Forelimb muscle (tissue), 1 donor: ENCODE results near the gene TSHZ3. TPM values are rescaled to one million over a fixed set of nuclear protein-coding genes. Genes with fewer than 3 reads are reported as not detected.
A peak's percentile ranks its signal among the peaks of the same experiment; 100 is the strongest.

Experiments
- DNase-seq: peaks from one replicate; pipeline ENCODE4 v3.0.0-alpha.2; 2013; ENCODE audit warnings: low read depth
- polyA plus RNA-seq: library from polyadenylated mRNA; unstranded; fragments of 120-200 nt; gene quantifications from one replicate; pipeline ENCODE4 v1.2.1, GENCODE V29; 2013; ENCODE audit not compliant: insufficient read length

Gene TSHZ3
- polyA plus RNA-seq, 1 donor, result 15.2 TPM

GRCh38 chr19:31286491-31286890 lies 62.7 kb downstream of the TSHZ3 start:
- DNase-seq, result no peak

GRCh38 chr19:31285744-31286143 lies 63.5 kb downstream of the TSHZ3 start:
- peak; percentile 22 for DNase-seq

GRCh38 chr19:31284621-31285020 lies 64.6 kb downstream of the TSHZ3 start:
- DNase-seq, result no peak

- DNase-seq, result no peak
Observed at GRCh38 chr19:31283701-31284100, 65.5 kb downstream of the TSHZ3 start.

GRCh38 chr19:31282346-31282745 lies 66.9 kb downstream of the TSHZ3 start:
- no peak for DNase-seq

- no peak for DNase-seq
Observed at GRCh38 chr19:31280287-31281006, 68.8 kb downstream of the TSHZ3 start.

- no peak for DNase-seq
Observed at GRCh38 chr19:31279436-31279765, 69.8 kb downstream of the TSHZ3 start.

GRCh38 chr19:31278555-31279435 lies 70.4 kb downstream of the TSHZ3 start:
- no peak for DNase-seq

- DNase-seq, result no peak
Observed at GRCh38 chr19:31277516-31277915, 71.7 kb downstream of the TSHZ3 start.

- no peak for DNase-seq
Observed at GRCh38 chr19:31276831-31277230, 72.4 kb downstream of the TSHZ3 start.

GRCh38 chr19:31275068-31275334 lies 74.2 kb downstream of the TSHZ3 start:
- DNase-seq, result no peak

GRCh38 chr19:31274251-31275067 lies 74.8 kb downstream of the TSHZ3 start:
- no peak for DNase-seq

GRCh38 chr19:31272583-31273106 lies 76.6 kb downstream of the TSHZ3 start:
- no peak for DNase-seq

GRCh38 chr19:31271306-31271911 lies 77.8 kb downstream of the TSHZ3 start:
- no peak for DNase-seq

GRCh38 chr19:31270897-31271296 lies 78.3 kb downstream of the TSHZ3 start:
- DNase-seq, result no peak

- no peak for DNase-seq
Observed at GRCh38 chr19:31269425-31270127, 79.7 kb downstream of the TSHZ3 start.

- DNase-seq, result no peak
Observed at GRCh38 chr19:31268751-31269383, 80.4 kb downstream of the TSHZ3 start.

GRCh38 chr19:31266731-31267130 lies 82.5 kb downstream of the TSHZ3 start:
- DNase-seq, result no peak

GRCh38 chr19:31266196-31266595 lies 83.0 kb downstream of the TSHZ3 start:
- DNase-seq, result no peak

GRCh38 chr19:31264041-31264778 lies 85.0 kb downstream of the TSHZ3 start:
- no peak for DNase-seq
